IPS DF 4.7 (cell line): Measurements from ENCODE around the gene GTF2IRD1.
"Not testable (repeated sequence)": the region's sequence is repeated elsewhere in the genome, so short reads cannot be mapped to it uniquely, and the experiment has no call there.

Source experiments
- DNase-seq: peaks from one replicate; pipeline ENCODE4 v3.0.0-alpha.2; 2013; ENCODE audit warnings: low spot score; ENCODE audit errors: extremely low read depth

GTF2IRD1 gene

GRCh38 chr7:74598558-74598957 is 144.9 kb downstream of the GTF2IRD1 start:
- DNase-seq, result no peak

DNA sequence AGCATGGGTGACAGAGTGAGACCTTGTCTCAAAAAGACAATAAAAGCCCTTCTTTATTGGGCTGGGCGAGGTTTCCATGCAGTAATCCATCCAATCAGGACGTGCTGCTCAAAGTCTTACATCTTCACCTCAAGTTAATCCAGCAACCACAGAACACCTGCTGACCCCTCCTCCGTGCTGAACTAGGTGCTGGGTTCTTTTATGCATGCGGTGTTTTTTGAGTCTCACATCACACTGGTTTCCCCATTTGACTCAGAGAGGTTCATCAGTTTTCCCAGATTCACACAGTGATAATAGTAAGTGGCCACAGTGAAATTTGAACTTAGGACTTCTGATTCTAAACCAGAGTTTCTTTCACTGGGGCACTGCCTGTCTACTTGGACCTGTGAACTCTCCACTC is 145.5 kb downstream of the GTF2IRD1 start:
- no peak for DNase-seq

DNA sequence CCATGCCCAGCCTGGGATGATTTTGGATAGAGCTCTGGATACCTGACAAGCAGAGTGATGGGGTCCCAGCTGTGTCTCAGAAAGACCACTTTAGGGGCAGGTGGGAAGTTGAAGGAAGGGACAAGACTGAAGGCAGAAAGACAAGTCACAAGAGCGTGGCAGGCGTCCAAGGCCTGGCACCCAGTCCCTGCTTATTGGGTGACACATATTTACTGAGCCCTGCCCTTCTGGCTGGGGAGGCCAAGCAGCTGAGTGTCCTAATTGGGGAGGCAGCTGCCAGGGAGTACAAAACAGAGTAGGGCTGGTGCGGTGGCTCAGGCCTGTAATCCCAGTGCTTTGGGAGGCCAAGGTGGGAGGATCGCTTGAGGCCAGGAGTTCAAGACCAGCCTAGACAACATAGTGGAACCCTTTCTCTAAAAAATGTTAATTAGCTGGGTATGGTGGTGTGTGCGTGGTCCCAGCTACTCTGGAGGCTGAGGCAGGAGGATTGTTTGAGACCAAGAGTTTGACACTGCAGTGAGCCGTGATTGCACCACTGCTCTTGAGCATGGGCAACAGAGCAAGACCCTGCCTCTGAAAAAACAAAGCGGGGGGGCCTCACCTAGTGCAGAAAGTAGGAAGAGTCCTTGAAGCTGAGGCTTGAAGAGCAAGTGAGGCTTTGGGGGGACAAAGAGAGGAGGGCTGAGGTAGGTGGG is 150.8 kb downstream of the GTF2IRD1 start:
- no peak for DNase-seq

DNA sequence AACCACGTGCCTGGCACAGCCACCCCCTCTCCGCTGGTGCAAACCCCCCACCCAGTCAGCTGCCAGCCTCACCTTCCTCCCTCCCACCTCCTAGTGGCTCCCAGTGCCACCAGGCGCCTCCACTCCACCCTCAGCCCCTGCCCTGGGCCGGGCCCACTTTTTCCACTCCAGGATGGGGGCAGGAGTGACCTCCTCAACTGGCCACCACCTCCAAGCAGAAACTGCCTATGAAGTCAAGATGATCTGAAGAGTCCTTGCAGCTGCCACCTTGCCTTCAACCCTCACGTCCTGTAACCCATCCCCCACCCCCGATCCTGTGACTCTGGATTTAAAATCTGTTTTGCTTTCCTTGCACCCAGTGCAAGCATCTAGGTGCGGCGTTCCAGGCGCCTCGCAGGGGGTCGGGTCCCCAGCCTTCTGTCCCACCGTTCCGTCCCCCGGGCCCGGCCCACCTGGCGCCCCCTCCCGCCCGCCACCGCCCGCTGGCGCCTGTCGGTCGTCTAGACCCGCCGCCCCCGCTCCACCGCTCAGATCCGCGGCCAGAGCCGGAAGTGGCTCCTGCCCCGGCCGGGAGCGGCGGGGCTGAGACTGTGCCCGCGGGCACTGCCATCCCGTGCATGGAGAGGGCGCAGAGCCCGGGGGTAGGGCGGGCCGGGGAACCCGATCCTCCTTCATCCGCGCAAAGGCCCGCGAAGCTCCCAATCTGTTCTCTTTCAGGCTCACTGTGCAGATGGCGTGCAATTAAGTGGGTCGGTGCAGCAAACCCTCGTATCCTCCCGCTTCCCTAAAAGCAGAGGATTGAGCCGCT is 152.6 kb downstream of the GTF2IRD1 start:
- DNase-seq, result no peak

- DNase-seq, result no peak
Measured at GRCh38 chr7:74606909-74607510, 153.3 kb downstream of the GTF2IRD1 start.

GRCh38 chr7:74612015-74612829 is 158.5 kb downstream of the GTF2IRD1 start:
- DNase-seq, result no peak

- no peak for DNase-seq
Measured at GRCh38 chr7:74615933-74616780, 162.5 kb downstream of the GTF2IRD1 start.

DNA sequence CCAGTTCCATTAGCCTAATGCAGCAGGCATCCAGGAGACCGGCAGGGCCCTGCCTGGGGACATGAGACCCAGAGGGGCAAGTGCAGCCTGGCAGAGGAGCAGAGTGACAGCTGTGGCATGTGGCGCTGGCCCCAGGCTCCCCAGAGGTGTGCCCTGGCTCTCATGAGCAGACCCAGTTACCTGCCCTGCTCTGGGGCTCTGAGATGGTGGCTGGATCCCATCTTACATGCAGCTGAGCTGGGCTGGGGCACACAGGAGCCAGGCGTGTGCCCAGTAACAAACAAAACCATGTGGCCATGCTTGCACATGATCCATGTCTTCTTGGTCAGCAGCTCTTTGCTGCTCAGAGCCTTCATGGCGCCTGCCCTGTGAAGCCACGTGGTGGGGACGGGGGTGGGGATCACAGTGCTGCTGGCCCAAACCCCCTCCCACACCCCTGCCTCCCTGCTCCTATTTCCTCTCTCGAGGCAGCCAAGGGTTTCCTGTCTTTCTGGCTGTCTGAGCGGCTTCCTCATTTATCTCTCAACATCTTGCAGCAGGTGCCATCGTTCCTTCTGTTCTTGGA is 163.6 kb downstream of the GTF2IRD1 start:
- no peak for DNase-seq

GRCh38 chr7:74619235-74619860 is 165.6 kb downstream of the GTF2IRD1 start:
- no peak for DNase-seq

DNA sequence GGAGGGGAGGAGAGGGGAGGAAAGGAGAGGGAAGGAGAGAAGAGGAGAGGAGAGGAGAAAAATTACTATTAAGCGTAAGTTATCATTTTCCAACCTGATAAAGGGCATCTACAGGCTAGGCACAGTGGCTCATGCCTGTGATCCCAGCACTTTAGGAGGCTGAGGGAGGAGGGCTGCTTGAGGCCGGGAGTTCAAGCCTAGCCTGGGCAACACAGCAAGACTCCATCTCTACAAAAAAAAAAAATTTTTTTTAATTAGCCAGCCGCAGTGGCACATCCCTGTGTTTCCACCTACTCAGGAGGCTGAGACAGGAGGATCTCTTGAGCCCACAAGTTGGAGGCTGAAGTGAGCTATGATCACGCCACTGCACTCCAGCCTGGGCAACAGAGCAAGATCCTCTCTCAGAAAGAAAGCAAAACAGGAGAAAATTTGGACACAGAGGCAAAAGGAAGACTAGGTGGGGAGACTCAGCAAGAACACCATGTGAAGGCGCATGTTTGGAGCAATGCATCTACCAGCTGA is 168.6 kb downstream of the GTF2IRD1 start:
- no peak for DNase-seq

DNA sequence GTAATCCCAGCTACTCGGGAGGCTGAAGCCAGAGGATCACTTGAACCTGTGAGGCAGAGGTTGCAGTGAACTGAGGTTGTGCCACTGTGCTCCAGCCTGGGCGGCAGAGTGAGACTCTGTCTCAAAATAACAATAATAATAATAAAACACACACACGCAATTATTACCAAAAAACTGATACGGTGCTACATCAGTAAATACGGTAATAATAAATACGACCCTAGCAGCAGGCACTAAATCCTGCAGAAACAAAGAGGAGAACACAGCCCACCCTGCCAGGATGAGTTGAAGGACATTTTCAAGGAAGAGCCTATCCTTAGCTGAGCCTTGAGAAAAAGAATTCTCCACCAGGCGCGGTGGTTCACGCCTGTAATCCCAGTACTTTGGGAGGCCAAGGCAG is 169.4 kb downstream of the GTF2IRD1 start:
- no peak for DNase-seq

- no peak for DNase-seq
Measured at GRCh38 chr7:74625446-74625845, 171.7 kb downstream of the GTF2IRD1 start.

DNA sequence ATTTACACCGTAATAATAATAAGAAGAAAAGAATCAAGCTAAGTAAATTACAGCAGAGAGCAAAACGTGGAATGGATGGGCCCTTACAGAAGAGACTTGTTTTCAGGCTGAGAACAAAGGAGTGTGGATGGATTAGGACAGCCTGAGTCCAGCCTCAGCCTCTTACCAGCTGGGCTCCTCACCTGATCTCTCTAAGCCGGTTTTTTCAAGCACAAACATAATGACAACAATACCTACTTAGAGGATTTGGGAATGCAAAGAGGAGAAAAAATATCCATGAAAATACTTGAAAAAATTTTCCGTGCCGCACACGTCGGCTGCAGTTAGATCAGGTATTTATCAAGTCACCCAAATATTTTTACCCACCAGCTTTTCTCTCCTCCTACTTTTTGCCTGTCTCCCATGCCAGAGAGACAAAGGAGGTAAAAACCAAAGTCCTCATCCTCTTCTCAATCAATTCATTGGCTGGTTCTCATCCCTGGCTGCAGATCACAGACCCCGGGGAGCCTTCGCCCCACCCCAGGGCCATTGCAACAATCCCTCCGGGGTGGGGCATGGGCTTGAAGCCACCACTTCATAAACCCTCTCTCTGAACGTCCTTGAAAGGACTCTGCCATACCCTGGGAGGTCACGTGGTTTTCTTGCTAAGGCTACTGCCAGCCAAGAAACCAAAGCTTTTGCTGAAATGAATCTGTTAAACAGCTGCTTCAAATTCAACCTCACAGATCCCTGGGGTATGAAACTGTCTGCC is 174.1 kb downstream of the GTF2IRD1 start:
- DNase-seq, result no peak

DNA sequence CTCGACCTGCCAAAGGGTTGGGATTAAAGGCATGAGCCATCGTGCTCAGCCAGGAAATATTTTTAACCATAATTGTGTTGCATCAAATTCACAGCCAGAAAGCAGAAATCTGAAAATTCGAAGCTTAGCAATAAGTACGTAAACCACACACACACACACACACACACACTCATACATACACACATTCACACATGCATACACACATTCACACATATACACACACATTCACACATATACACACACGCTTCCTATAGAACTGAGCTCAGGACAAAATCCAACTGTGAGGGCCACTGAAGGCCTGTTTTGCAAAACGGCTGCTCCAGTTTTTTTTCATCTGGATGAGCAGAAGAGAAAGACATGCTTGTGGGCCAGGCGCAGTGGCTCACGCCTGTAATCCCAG is 178.8 kb downstream of the GTF2IRD1 start:
- DNase-seq, result no peak

DNA sequence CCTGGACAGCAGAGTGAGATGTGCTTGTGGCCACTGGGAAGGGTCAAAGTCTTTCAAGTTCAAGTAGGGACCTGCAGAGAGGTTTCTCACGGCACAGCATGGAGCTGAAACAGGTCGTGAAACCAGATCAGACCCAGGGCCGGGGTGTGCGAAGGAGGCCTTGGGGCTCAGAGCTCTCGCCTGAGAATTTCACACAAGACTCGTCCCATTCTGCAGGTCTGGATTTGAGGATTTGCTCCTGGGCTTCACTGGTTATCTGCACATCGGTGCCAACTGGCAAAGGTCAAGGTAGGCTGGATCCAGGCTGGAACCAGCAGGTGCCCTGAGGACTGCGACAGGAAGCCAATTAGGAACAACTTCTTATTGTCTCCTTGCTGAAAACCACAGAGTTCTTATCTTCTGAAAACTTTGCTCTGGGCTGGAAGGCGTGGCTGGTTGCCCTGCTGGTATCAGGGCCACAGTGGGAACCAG is 179.8 kb downstream of the GTF2IRD1 start:
- no peak for DNase-seq

DNA sequence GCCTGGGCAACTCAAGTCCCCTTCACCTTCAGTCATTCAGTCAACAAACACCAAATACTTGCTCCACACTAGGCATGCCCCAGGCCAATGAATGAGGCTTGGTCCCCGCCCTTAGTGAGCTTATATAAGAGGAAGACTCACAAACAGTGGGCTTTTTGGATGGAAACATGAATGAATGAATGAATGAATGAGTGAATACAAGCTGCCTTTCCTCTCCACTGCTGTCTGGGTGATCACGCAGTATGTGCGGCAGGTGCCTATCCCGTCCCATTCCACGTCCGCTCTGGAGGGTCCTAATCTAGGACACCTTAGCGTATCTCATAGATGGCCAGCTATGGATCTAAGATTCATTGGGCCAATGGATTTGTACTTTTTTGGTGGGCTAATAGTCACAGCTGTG is 184.0 kb downstream of the GTF2IRD1 start:
- no peak for DNase-seq

DNA sequence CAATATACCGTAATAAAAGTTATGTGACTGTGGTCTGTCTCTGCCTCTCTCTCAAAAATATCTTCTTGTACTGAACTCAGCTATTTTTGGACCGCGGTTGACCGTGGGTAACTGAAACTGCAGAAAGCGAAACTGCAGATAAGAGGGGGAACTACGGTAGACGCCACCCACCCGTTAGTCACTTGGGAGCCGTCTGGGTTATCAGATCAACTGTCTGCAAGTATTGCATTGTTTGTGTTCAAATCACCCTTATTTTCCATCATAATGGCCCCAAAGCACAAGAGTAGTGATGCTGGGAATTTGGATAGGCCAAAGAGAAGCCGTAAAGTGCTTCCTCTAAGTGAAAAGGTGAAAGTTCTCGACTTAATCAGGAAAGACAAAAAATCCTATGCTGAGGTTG is 196.3 kb downstream of the GTF2IRD1 start:
- not testable (repeated sequence) for DNase-seq

DNA sequence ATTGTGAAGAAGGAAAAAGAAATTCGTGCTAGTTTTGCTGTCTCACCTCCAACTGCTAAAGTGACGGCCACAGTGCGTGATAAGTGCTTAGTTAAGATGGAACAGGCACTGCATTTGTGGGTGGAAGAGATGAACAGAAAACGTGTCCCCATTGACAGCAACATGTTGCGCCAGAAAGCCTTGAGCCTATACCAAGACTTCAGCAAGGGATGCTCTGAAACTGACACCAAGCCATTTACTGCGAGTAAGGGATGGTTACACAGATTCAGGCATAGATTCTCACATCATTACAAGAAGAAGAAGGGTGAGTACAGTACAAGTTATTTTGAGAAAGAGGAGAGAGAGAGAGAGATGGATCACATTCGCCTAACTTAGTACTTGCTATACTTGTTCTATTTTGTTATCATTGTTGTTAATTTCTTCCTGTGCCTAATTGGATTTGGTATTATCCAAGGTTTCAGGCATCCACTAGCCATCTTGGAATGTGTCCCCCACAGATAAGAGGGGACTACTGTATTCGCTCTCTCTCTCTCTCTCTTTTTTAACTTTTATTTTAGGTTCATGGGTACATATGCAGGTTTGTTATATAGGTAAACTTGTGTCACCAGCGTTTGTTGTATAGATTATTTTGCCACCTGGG is 196.9 kb downstream of the GTF2IRD1 start:
- not testable (repeated sequence) for DNase-seq
